CD14-positive monocyte (primary cell): ENCODE measurements around the gene TEX13A. TPM values are rescaled to one million over a fixed set of nuclear protein-coding genes. Genes with fewer than 3 reads are reported as not detected.

Experiments used
- DNase-seq, 3 donors: peaks; one replicate each; pipeline ENCODE4 v3.0.0-alpha.2; 2011 to 2022
- H2AFZ ChIP-seq: 2 replicates; pipeline ENCODE4 v1.6.0; 2012; ENCODE audit warnings: mild to moderate bottlenecking, low read depth, low read length, inconsistent platforms; ENCODE audit not compliant: insufficient read depth, poor library complexity, severe bottlenecking
- H3K27ac ChIP-seq, 2 donors: 1 replicate in 1 of 2; 2 replicates in 1 of 2; pipeline ENCODE4 v1.5.1; 2012 to 2013; ENCODE audit warnings: low read length in 2 of 2, control low read depth in 1 of 2, inconsistent platforms in 1 of 2, low read depth in 1 of 2, mild to moderate bottlenecking in 1 of 2
- H3K27me3 ChIP-seq, 2 donors: one replicate each; pipeline versions ENCODE4 v1.6.0 to v1.6.1; 2011 to 2013; ENCODE audit warnings: low read length in 2 of 2; ENCODE audit not compliant: control insufficient read depth in 2 of 2, insufficient read depth in 2 of 2
- H3K36me3 ChIP-seq, 2 donors: replicated peaks in 1 of 2; 1 replicate in 1 of 2; 2 replicates in 1 of 2; pipeline versions ENCODE4 v1.5.1 to v1.6.1; 2012 to 2013; ENCODE audit warnings: low read length in 2 of 2, control low read depth in 1 of 2, inconsistent platforms in 1 of 2, mild to moderate bottlenecking in 1 of 2; ENCODE audit not compliant: insufficient read depth in 2 of 2, control insufficient read depth in 1 of 2
- H3K4me1 ChIP-seq, 2 donors: 1 replicate in 1 of 2; 2 replicates in 1 of 2; pipeline versions ENCODE4 v1.5.1 to v1.6.1; 2012 to 2013; ENCODE audit warnings: low read length in 2 of 2, control low read depth in 1 of 2, inconsistent platforms in 1 of 2, mild to moderate bottlenecking in 1 of 2, moderate library complexity in 1 of 2; ENCODE audit not compliant: insufficient read depth in 2 of 2, control insufficient read depth in 1 of 2
- H3K4me2 ChIP-seq: replicated peaks from 2 replicates; pipeline ENCODE3; 2012; ENCODE audit warnings: low read length, moderate library complexity, mild to moderate bottlenecking; ENCODE audit not compliant: poor library complexity, severe bottlenecking; ENCODE audit errors: extremely low read depth
- H3K4me3 ChIP-seq, 3 experiments: fragments of 200-600 bp in 1 of 3; sonication (generic) in 1 of 3; replicated peaks in 1 of 3; 1 replicate in 2 of 3; 2 replicates in 1 of 3; pipeline ENCODE4 v1.5.1; 2011 to 2013; ENCODE audit warnings: low read length in 3 of 3, mild to moderate bottlenecking in 3 of 3, control low read depth in 2 of 3, low read depth in 2 of 3, inconsistent platforms in 1 of 3, moderate library complexity in 1 of 3
- H3K79me2 ChIP-seq: 2 replicates; pipeline ENCODE4 v1.6.0; 2012; ENCODE audit warnings: mild to moderate bottlenecking, control low read depth, inconsistent platforms, low read length, moderate library complexity; ENCODE audit not compliant: insufficient read depth
- H3K9ac ChIP-seq: 2 replicates; pipeline ENCODE4 v1.6.0; 2017; ENCODE audit warnings: low read length, mild to moderate bottlenecking; ENCODE audit not compliant: insufficient read depth, poor library complexity, severe bottlenecking
- H3K9me3 ChIP-seq, 2 donors: replicated peaks in 1 of 2; 1 replicate in 1 of 2; 2 replicates in 1 of 2; pipeline versions ENCODE4 v1.5.1 to v1.6.1; 2012 to 2013; ENCODE audit warnings: low read length in 2 of 2, control low read depth in 1 of 2; ENCODE audit not compliant: control insufficient read depth in 1 of 2, insufficient read depth in 1 of 2
- H4K20me1 ChIP-seq: 2 replicates; pipeline ENCODE4 v1.6.0; 2012; ENCODE audit warnings: mild to moderate bottlenecking, low read length, control low read depth, moderate library complexity; ENCODE audit not compliant: insufficient read depth
- H3K27ac Mint-ChIP-seq, 7 donors: one replicate each; pipeline ENCODE4 v1.8.0; 2020; ENCODE audit warnings: mild to moderate bottlenecking in 7 of 7, mixed read lengths in 7 of 7, moderate library complexity in 6 of 7, inconsistent platforms in 2 of 7
- H3K27me3 Mint-ChIP-seq, 3 donors: one replicate each; pipeline ENCODE4 v1.8.0; 2021 to 2022; ENCODE audit warnings: low read depth in 3 of 3, mild to moderate bottlenecking in 3 of 3, mixed read lengths in 3 of 3, moderate library complexity in 3 of 3, inconsistent platforms in 1 of 3
- H3K36me3 Mint-ChIP-seq, 2 donors: one replicate each; pipeline ENCODE4 v1.8.0; 2020; ENCODE audit warnings: mixed read lengths in 2 of 2, inconsistent platforms in 1 of 2, mild to moderate bottlenecking in 1 of 2
- H3K4me1 Mint-ChIP-seq: one replicate; pipeline ENCODE4 v1.8.0; 2020; ENCODE audit warnings: mild to moderate bottlenecking, mixed read lengths
- H3K4me3 Mint-ChIP-seq, 2 donors: one replicate each; pipeline ENCODE4 v1.8.0; 2020; ENCODE audit warnings: mild to moderate bottlenecking in 2 of 2, mixed read lengths in 2 of 2, moderate library complexity in 1 of 2
- H3K9me3 Mint-ChIP-seq, 7 donors: one replicate each; pipeline ENCODE4 v1.8.0; 2020 to 2022; ENCODE audit warnings: mixed read lengths in 7 of 7, mild to moderate bottlenecking in 6 of 7, moderate library complexity in 6 of 7, inconsistent platforms in 2 of 7
- WGBS: methylation state at CpG from one replicate; pipeline ENCODE4 v1.1.5; 2013; ENCODE audit warnings: missing lambda C conversion rate; ENCODE audit not compliant: insufficient coverage; 5-methylcytosine and 5-hydroxymethylcytosine counted together
- intact Hi-C, 2 donors: fragments of 100-400 bp; cut with micrococcal nuclease; formaldehyde crosslinking; loops; one replicate each; pipeline versions ENCODE4 v1.15.0 to v1.15.1; 2023
- polyA plus RNA-seq, 3 donors: library from polyadenylated mRNA; depleted of rRNA in 1 of 3; unstranded in 2 of 3; stranded (reverse) in 1 of 3; fragments of 300-500 nt in 2 of 3; fragments of >200 nt in 1 of 3; fragmentation: Illumina TruSeq in 2 of 3; gene quantifications; 1 replicate in 2 of 3; 2 replicates in 1 of 3; pipeline ENCODE4 v1.2.3, GENCODE V29; 2012 to 2021
- TF ChIP-seq, protein P1 (sequence below): fragments of 200-600 bp; IDR thresholded peaks from one replicate; pipeline ENCODE4 v1.8.0; 2022; ENCODE audit warnings: antibody characterized with exemption, mild to moderate bottlenecking

TEX13A gene
- polyA plus RNA-seq, 3 donors = not detected

- no peaks in the 10 kb centered on the region for H4K20me1 ChIP-seq
- WGBS = no CpG with 5 or more reads among the region's 3 CpGs
- H3K27me3 Mint-ChIP-seq = peaks cover 0 to 4% (median 0%) of the 10 kb centered on the region in 3 donors
- H3K4me3 ChIP-seq = no peak overlapping the region
- DNase-seq = no peak
- TF ChIP-seq, protein P1, sequence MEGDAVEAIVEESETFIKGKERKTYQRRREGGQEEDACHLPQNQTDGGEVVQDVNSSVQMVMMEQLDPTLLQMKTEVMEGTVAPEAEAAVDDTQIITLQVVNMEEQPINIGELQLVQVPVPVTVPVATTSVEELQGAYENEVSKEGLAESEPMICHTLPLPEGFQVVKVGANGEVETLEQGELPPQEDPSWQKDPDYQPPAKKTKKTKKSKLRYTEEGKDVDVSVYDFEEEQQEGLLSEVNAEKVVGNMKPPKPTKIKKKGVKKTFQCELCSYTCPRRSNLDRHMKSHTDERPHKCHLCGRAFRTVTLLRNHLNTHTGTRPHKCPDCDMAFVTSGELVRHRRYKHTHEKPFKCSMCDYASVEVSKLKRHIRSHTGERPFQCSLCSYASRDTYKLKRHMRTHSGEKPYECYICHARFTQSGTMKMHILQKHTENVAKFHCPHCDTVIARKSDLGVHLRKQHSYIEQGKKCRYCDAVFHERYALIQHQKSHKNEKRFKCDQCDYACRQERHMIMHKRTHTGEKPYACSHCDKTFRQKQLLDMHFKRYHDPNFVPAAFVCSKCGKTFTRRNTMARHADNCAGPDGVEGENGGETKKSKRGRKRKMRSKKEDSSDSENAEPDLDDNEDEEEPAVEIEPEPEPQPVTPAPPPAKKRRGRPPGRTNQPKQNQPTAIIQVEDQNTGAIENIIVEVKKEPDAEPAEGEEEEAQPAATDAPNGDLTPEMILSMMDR = no peak
- H3K27ac Mint-ChIP-seq = no peak overlapping the region
- no peak overlapping the region for H3K9ac ChIP-seq
- H3K4me1 ChIP-seq = no peaks in the 10 kb centered on the region
- H3K4me1 Mint-ChIP-seq = no peaks in the 10 kb centered on the region
- no peak overlapping the region for H3K4me2 ChIP-seq
- no peaks in the 10 kb centered on the region for H3K9me3 ChIP-seq
- no peak overlapping the region for H2AFZ ChIP-seq
- no peaks in the 10 kb centered on the region for H3K36me3 Mint-ChIP-seq
- H3K27ac ChIP-seq = no peak overlapping the region
- H3K27me3 ChIP-seq = no peaks in the 10 kb centered on the region
- peaks cover 0 to 2% (median 0%) of the 10 kb centered on the region in 7 donors for H3K9me3 Mint-ChIP-seq
- intact Hi-C loops = no loop called here
- H3K79me2 ChIP-seq = no peaks in the 10 kb centered on the region
- no peaks in the 10 kb centered on the region for H3K36me3 ChIP-seq
- H3K4me3 Mint-ChIP-seq = no peak overlapping the region
These were observed 8.7 kb upstream of the TEX13A start for GRCh38 chrX:105229146-105229545.

DNA sequence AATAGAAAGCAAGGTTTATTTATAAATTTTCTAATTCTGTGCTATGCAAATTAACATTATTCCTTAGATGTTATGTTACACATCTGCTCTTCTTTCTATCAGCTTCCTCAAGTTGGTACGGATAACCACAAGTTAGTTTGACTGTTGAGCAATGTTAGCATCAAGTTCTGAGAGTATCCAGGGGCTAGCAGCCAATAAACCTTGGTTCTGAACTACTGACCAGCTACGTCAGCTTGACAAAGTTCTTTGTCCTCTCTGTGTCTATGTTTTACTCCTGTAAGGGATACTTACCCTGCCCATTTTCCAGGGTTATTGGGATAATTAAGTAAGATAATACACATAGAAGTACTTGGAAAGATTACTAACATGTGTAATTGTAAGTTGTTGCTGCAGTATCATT is 8.1 kb upstream of the TEX13A start:
- no CpG with 5 or more reads among the region's 2 CpGs for WGBS
- Histone ChIP-seq H3K27ac (no peak overlapping the region), H3K4me1 (no peaks in the 10 kb centered on the region), H3K4me2 (no peak overlapping the region), H3K4me3 (no peak overlapping the region), H3K36me3 (no peaks in the 10 kb centered on the region), H4K20me1 (no peaks in the 10 kb centered on the region), H3K79me2 (no peaks in the 10 kb centered on the region), H3K27me3 (no peaks in the 10 kb centered on the region), H3K9ac (no peak overlapping the region), H2AFZ (no peak overlapping the region), H3K9me3 (no peaks in the 10 kb centered on the region)
- Mint-ChIP-seq H3K4me3 (no peak overlapping the region), H3K27ac (no peak overlapping the region), H3K36me3 (no peaks in the 10 kb centered on the region), H3K4me1 (no peaks in the 10 kb centered on the region), H3K9me3 (peaks cover 0 to 2% (median 0%) of the 10 kb centered on the region in 7 donors), H3K27me3 (peaks cover 0 to 4% (median 0%) of the 10 kb centered on the region in 3 donors)
- TF ChIP-seq, protein P1 = no peak
- DNase-seq = no peak
- intact Hi-C loops = no loop called here
